WTC11 (cell line): Measurements from ENCODE around the gene TTC39B. TPM values are rescaled to one million over a fixed set of nuclear protein-coding genes. Genes with fewer than 3 reads are reported as not detected.

Experiments
- ATAC-seq: fragments of 200-7000 bp; cut with Tn5 transposase; 2 replicates; pipeline ENCODE4 v1.10.0; 2021; ENCODE audit warnings: mild to moderate bottlenecking, moderate library complexity
- CTCF ChIA-PET: fragments of 300-600 bp; sonication (Branson Sonifier 250); formaldehyde crosslinking; loops from one replicate; lab custom pipeline; 2021; ENCODE audit warnings: antibody characterized with exemption; lab: Charles Lee
- POLR2A ChIA-PET: fragments of 350-600 bp; sonication (Branson Sonifier 250); formaldehyde crosslinking; loops from one replicate; lab custom pipeline; 2021; ENCODE audit warnings: antibody characterized with exemption; lab: Charles Lee
- DNase-seq: peaks from one replicate; pipeline ENCODE4 v3.0.0; 2021; ENCODE audit warnings: low spot score
- H3K27ac Mint-ChIP-seq: 2 replicates; pipeline ENCODE4 v1.8.0; 2021; ENCODE audit warnings: mixed read lengths
- H3K27me3 Mint-ChIP-seq: 2 replicates; pipeline ENCODE4 v1.8.0; 2021; ENCODE audit warnings: low read depth, mild to moderate bottlenecking, moderate library complexity, mixed read lengths
- H3K36me3 Mint-ChIP-seq: 2 replicates; pipeline ENCODE4 v1.8.0; 2021; ENCODE audit warnings: mixed read lengths
- H3K4me1 Mint-ChIP-seq: 2 replicates; pipeline ENCODE4 v1.8.0; 2022; ENCODE audit warnings: mixed read lengths
- H3K4me3 Mint-ChIP-seq: 2 replicates; pipeline ENCODE4 v1.8.0; 2021; ENCODE audit warnings: mild to moderate bottlenecking, moderate library complexity, mixed read lengths
- H3K9me3 Mint-ChIP-seq: 2 replicates; pipeline ENCODE4 v1.8.0; 2021; ENCODE audit warnings: mixed read lengths
- ARID4B ChIP-seq: sonication (generic); formaldehyde crosslinking; IDR thresholded peaks from 2 replicates; pipeline ENCODE4 v1.8.0; 2023; ENCODE audit warnings: missing genetic modification reagents, mild to moderate bottlenecking, borderline replicate concordance
- ATF2 ChIP-seq: sonication (generic); formaldehyde crosslinking; IDR thresholded peaks from 2 replicates; pipeline ENCODE4 v1.8.1; 2022; ENCODE audit warnings: low read depth, missing genetic modification reagents, borderline replicate concordance
- CBFB ChIP-seq: sonication (generic); formaldehyde crosslinking; IDR thresholded peaks from 2 replicates; pipeline ENCODE4 v1.8.1; 2022; ENCODE audit warnings: mild to moderate bottlenecking, low read depth, missing genetic modification reagents
- CREM ChIP-seq: sonication (generic); formaldehyde crosslinking; IDR thresholded peaks from 2 replicates; pipeline ENCODE4 v1.8.1; 2022; ENCODE audit warnings: mild to moderate bottlenecking, missing genetic modification reagents, moderate library complexity
- E2F5 ChIP-seq: sonication (generic); formaldehyde crosslinking; IDR thresholded peaks from 2 replicates; pipeline ENCODE4 v1.8.1; 2022; ENCODE audit warnings: mild to moderate bottlenecking, moderate library complexity, missing genetic modification reagents
- FOXJ3 ChIP-seq: sonication (generic); formaldehyde crosslinking; IDR thresholded peaks from 2 replicates; pipeline ENCODE4 v1.9.0; 2021; ENCODE audit warnings: missing genetic modification reagents, mild to moderate bottlenecking, borderline replicate concordance
- GRHL2 ChIP-seq: fragments of 250-450 bp; sonication (Bioruptor Pico); IDR thresholded peaks from 2 replicates; pipeline ENCODE4 v1.8.0; 2022; ENCODE audit warnings: mild to moderate bottlenecking, moderate library complexity; ENCODE audit not compliant: insufficient replicate concordance, severe bottlenecking
- GTF2I ChIP-seq: fragments of 250-450 bp; sonication (Bioruptor Pico); conservative IDR thresholded peaks from 2 replicates; pipeline ENCODE4 v1.4.0; 2021; ENCODE audit warnings: mild to moderate bottlenecking
- NFE2L1 ChIP-seq: sonication (generic); formaldehyde crosslinking; IDR thresholded peaks from 2 replicates; pipeline ENCODE4 v1.8.1; 2023; ENCODE audit warnings: missing genetic modification reagents
- NR1H2 ChIP-seq: sonication (generic); formaldehyde crosslinking; IDR thresholded peaks from 2 replicates; pipeline ENCODE4 v1.9.0; 2021; ENCODE audit warnings: mild to moderate bottlenecking, moderate library complexity, missing genetic modification reagents
- OVOL2 ChIP-seq: fragments of 250-450 bp; sonication (Bioruptor Pico); IDR thresholded peaks from 2 replicates; pipeline ENCODE4 v1.9.0; 2021; ENCODE audit warnings: mild to moderate bottlenecking, borderline replicate concordance
- RELA ChIP-seq: sonication (generic); formaldehyde crosslinking; IDR thresholded peaks from 2 replicates; pipeline ENCODE4 v1.8.1; 2022; ENCODE audit warnings: missing genetic modification reagents, mild to moderate bottlenecking, borderline replicate concordance
- SMAD4 ChIP-seq: sonication (generic); formaldehyde crosslinking; IDR thresholded peaks from 2 replicates; pipeline ENCODE4 v1.8.0; 2022; ENCODE audit warnings: mild to moderate bottlenecking, missing genetic modification reagents
- TEAD1 ChIP-seq: sonication (generic); formaldehyde crosslinking; IDR thresholded peaks from 2 replicates; pipeline ENCODE4 v1.8.0; 2022; ENCODE audit warnings: mild to moderate bottlenecking, missing genetic modification reagents
- ZNF138 ChIP-seq: sonication (generic); formaldehyde crosslinking; conservative IDR thresholded peaks from 2 replicates; pipeline ENCODE4 v1.8.1; 2022; ENCODE audit warnings: mild to moderate bottlenecking, moderate library complexity, missing genetic modification reagents
- ZNF317 ChIP-seq: sonication (generic); formaldehyde crosslinking; IDR thresholded peaks from 2 replicates; pipeline ENCODE4 v1.8.1; 2023; ENCODE audit warnings: low read depth, mild to moderate bottlenecking, moderate library complexity, missing genetic modification reagents, borderline replicate concordance
- ZNF512 ChIP-seq: sonication (generic); formaldehyde crosslinking; IDR thresholded peaks from 2 replicates; pipeline ENCODE4 v1.8.1; 2022; ENCODE audit warnings: missing genetic modification reagents, borderline replicate concordance
- total RNA-seq: library from RNA; stranded (reverse); gene quantifications from 3 replicates; pipeline ENCODE4 v1.2.3, GENCODE V29; 2021
- TF ChIP-seq, protein P1 (sequence below): sonication (generic); formaldehyde crosslinking; IDR thresholded peaks from 2 replicates; pipeline ENCODE4 v1.8.1; 2022; ENCODE audit warnings: mild to moderate bottlenecking, missing genetic modification reagents, moderate library complexity, borderline replicate concordance
- TF ChIP-seq, protein P2 (sequence below): sonication (generic); formaldehyde crosslinking; IDR thresholded peaks from 2 replicates; pipeline ENCODE4 v1.8.1; 2022; ENCODE audit warnings: low read depth, mild to moderate bottlenecking, moderate library complexity, missing genetic modification reagents, borderline replicate concordance

The TTC39B gene
- total RNA-seq, 1 experiment from 2014 or later, result 12.5 TPM

DNA sequence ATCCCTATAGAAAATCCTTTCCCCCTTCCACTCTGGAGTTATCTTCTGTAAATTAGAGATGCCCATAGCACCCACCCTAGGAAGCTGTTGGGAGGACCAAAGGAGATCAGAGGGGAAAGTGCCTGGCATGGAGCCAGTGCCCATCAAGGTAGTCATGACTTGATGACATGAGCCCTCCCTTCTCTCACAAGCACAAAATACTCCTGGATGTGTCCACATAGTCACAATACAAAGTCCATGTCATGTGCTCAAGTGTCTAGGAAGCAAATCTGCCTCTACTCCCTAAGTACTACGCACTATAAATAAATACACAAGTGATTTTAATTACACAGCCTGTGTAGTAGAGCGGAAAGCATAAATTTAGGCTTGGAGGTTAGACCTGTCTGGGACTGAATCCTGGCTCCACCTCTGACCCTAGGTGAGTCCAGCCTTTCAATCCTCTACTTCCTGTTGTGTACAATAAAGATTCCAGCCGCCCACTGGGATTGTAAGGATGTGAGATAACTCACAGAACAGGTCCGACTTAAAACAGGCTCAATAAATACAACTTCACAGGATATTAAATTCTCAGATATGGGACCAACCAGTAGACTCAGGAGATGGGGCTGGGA lies 30.6 kb downstream of the TTC39B start:
- no peaks in the 10 kb centered on the region for H3K27me3 Mint-ChIP-seq
- H3K36me3 Mint-ChIP-seq, result peaks cover 4% of the 10 kb centered on the region; the same call in 1 of the 2 replicates
- ChIA-PET CTCF (no interaction called here), POLR2A (no interaction called here)
- DNase-seq (no peak), ATAC-seq (no peak)
- H3K4me1 Mint-ChIP-seq, result peaks cover 40% of the 10 kb centered on the region
- H3K4me3 Mint-ChIP-seq, result no peak overlapping the region
- no peak for TF ChIP-seq ZNF512 (CRISPR knock-in tag)
- TF ChIP-seq SMAD4, result no peak
- no peak for TF ChIP-seq RELA (CRISPR knock-in tag)
- no peak for TF ChIP-seq CBFB
- no peak for TF ChIP-seq ZNF138
- TF ChIP-seq GRHL2 (CRISPR knock-in tag), result no peak
- TF ChIP-seq, protein P1, sequence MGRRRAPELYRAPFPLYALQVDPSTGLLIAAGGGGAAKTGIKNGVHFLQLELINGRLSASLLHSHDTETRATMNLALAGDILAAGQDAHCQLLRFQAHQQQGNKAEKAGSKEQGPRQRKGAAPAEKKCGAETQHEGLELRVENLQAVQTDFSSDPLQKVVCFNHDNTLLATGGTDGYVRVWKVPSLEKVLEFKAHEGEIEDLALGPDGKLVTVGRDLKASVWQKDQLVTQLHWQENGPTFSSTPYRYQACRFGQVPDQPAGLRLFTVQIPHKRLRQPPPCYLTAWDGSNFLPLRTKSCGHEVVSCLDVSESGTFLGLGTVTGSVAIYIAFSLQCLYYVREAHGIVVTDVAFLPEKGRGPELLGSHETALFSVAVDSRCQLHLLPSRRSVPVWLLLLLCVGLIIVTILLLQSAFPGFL (CRISPR knock-in tag), result no peak
- 0 out of 2 replicates have a peak, but pooled peaks cover 4% of the 10 kb centered on the region for H3K9me3 Mint-ChIP-seq
- H3K27ac Mint-ChIP-seq, result no peak overlapping the region

DNA sequence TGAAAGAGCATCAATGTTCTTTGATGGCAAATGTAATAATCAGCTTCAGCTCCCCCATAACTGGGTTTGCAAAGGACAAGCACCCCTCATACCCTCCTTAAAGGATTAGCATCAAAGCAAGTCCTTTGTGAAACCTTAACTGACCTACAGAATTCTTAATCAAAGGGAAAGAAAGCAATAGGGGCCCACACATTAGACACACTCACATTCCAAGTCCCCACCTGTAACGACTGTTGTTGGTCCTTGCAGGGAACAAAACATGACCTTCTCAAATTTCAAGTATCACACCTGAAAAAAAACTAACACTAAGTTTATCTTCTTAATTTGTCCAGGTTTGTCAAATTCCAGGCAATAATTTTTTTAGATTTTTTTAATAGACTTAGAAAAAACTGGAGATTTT lies 32.6 kb downstream of the TTC39B start:
- H3K27me3 Mint-ChIP-seq, result no peaks in the 10 kb centered on the region
- DNase-seq, result no peak
- H3K4me3 Mint-ChIP-seq, result no peak overlapping the region
- 0 out of 2 replicates have a peak, but pooled peaks cover 4% of the 10 kb centered on the region for H3K9me3 Mint-ChIP-seq
- H3K27ac Mint-ChIP-seq, result no peak overlapping the region
- CTCF ChIA-PET, result interaction anchor here (0.8 to 2.2 kb wide), 2 partner anchors 19 to 43 kb away, joined by 3 to 6 read pairs; no protein-coding TSS in a partner anchor
- POLR2A ChIA-PET, result no interaction called here
- TF ChIP-seq TEAD1 (CRISPR knock-in tag) (no peak), ZNF138 (no peak), NR1H2 (CRISPR knock-in tag) (no peak), GTF2I (CRISPR knock-in tag) (no peak), RELA (CRISPR knock-in tag) (no peak), ARID4B (CRISPR knock-in tag) (no peak)
- TF ChIP-seq, all 79 proteins: peak for 0
- ATAC-seq, result peak; percentile 66
- H3K36me3 Mint-ChIP-seq, result peaks cover 6% of the 10 kb centered on the region; the same call in 1 of the 2 replicates
- peaks cover 32% of the 10 kb centered on the region for H3K4me1 Mint-ChIP-seq

DNA sequence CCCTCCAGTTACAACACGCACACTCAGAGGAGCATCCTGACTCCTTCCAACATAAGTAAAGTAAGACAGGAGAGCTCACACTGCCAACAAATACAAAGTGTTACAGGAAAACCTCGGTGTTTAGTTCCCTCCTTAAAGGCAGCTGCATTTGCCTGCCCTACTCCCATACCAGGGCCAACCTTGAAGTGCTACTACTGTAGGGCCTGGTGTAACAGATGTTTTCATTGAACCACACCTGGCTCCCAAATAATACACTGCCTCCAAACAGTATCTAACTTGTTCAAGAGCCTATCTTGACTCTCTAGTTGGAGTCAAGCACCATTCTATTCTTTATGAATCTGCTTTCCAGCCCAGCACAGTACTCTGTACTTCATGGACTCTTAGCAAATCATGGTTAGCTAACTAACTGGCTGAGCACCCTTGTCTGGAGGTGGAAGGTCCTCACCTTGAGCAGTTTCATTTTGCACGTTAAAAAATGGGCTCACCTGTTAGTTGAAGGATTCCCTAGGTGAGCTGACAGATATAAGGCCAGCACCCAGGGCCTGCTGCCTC lies 34.6 kb downstream of the TTC39B start:
- CTCF ChIA-PET, result no interaction called here
- Mint-ChIP-seq H3K4me3 (no peak overlapping the region), H3K27ac (no peak overlapping the region), H3K36me3 (peaks cover 6% of the 10 kb centered on the region; the same call in 1 of the 2 replicates), H3K27me3 (no peaks in the 10 kb centered on the region), H3K4me1 (peaks cover 28% of the 10 kb centered on the region), H3K9me3 (0 out of 2 replicates have a peak, but pooled peaks cover 4% of the 10 kb centered on the region)
- no peak for TF ChIP-seq E2F5 (CRISPR knock-in tag)
- TF ChIP-seq CREM (CRISPR knock-in tag), result no peak
- TF ChIP-seq OVOL2 (CRISPR knock-in tag), result no peak
- TF ChIP-seq FOXJ3 (CRISPR knock-in tag), result no peak
- TF ChIP-seq, protein P2, sequence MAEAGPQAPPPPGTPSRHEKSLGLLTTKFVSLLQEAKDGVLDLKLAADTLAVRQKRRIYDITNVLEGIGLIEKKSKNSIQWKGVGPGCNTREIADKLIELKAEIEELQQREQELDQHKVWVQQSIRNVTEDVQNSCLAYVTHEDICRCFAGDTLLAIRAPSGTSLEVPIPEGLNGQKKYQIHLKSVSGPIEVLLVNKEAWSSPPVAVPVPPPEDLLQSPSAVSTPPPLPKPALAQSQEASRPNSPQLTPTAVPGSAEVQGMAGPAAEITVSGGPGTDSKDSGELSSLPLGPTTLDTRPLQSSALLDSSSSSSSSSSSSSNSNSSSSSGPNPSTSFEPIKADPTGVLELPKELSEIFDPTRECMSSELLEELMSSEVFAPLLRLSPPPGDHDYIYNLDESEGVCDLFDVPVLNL (CRISPR knock-in tag), result no peak
- TF ChIP-seq GRHL2 (CRISPR knock-in tag), result no peak
- TF ChIP-seq RELA (CRISPR knock-in tag), result no peak
- no peak for TF ChIP-seq ATF2 (CRISPR knock-in tag)
- no peak for TF ChIP-seq NFE2L1 (CRISPR knock-in tag)
- TF ChIP-seq ZNF317 (CRISPR knock-in tag), result no peak
- ATAC-seq (no peak), DNase-seq (no peak)
- POLR2A ChIA-PET, result no interaction called here
